BJ (cell line): Measurements from ENCODE around the gene TEX48. TPM values are rescaled to one million over a fixed set of nuclear protein-coding genes. Genes with fewer than 3 reads are reported as not detected.

Experiments
- CTCF ChIA-PET: fragments of 350-600 bp; formaldehyde crosslinking; extraction: SDS; loops from one replicate; lab custom pipeline; 2021; ENCODE audit warnings: antibody characterized with exemption, inconsistent platforms; lab: Yijun Ruan, JAX
- POLR2A ChIA-PET: fragments of 300-600 bp; sonication (Branson Sonifier 250); formaldehyde crosslinking; extraction: SDS; loops from one replicate; lab custom pipeline; 2021; ENCODE audit warnings: antibody characterized with exemption; lab: Charles Lee
- DNase-seq: peaks from one replicate; pipeline ENCODE4 v3.0.0-alpha.2; 2011; ENCODE audit warnings: low read depth
- H3K27me3 ChIP-seq: 2 replicates; pipeline ENCODE4 v1.6.0; 2011; ENCODE audit warnings: low read length; ENCODE audit not compliant: control insufficient read depth, insufficient read depth
- H3K36me3 ChIP-seq: 2 replicates; pipeline ENCODE4 v1.5.1; 2011; ENCODE audit warnings: low read length; ENCODE audit not compliant: control insufficient read depth, insufficient read depth
- H3K4me3 ChIP-seq: 2 replicates; pipeline ENCODE4 v1.5.1; 2011; ENCODE audit warnings: low read depth, mild to moderate bottlenecking, control low read depth, low read length
- CTCF ChIP-seq: IDR thresholded peaks from 2 replicates; pipeline ENCODE4 v1.5.1; 2011; ENCODE audit warnings: low read depth, mild to moderate bottlenecking, control low read depth, inconsistent platforms, low read length, moderate library complexity; ENCODE audit not compliant: insufficient read depth
- polyA plus RNA-seq: library from polyadenylated mRNA; depleted of rRNA; stranded (reverse); fragments of >200 nt; gene quantifications from 2 replicates; pipeline ENCODE4 v1.2.3, GENCODE V29; 2011

Gene TEX48
- polyA plus RNA-seq, 1 experiment: not detected

DNA sequence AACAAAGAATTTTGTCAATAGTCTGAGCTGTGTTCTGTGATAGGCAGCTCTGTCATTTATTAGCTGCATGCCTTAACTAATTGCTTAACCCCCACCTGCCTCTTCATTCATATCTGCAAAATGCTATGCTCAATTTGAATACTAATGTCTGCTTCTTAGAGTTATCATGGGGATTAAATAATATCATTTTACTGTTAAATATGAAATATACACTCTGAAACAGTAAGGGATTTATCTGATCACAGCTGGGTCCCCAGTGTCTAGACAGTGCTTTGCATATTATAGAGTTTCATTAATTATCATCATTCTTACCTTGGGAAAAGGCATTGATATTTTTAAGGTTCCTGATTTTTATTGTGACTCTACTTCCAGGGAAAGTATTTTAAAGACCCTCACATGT lies 12.0 kb downstream of the TEX48 start:
- TF ChIP-seq CTCF: no peak
- ChIA-PET POLR2A (no interaction called here), CTCF (interaction anchor here (1.7 to 5.9 kb wide), 5 partner anchors 8 to 241 kb away, joined by 3 to 17 read pairs (median 8); partner anchors contain the start of gene TEX48)
- Histone ChIP-seq H3K27me3 (no peaks in the 10 kb centered on the region), H3K36me3 (no peaks in the 10 kb centered on the region), H3K4me3 (no peak overlapping the region)
- no peak for DNase-seq

DNA sequence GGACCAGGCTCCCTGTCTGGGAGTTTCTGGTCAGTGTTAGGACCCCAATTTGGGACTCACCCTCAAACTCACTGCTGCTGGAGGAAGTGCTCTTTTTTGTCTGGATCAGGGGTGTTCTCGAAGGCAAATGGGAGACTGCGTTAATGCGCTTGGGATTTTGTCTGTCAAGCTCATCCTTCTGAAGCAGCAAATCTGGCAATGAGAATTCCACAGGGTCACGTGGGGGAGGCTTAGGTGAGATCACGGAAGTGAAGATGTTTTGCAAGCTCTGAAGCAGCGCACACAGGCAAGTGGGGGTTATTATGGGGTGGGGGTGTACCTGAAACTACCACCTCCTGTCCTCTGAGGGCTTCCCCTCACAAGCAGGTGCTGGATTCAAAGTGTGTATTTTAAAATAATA lies 13.8 kb downstream of the TEX48 start:
- Histone ChIP-seq H3K4me3 (no peak overlapping the region), H3K36me3 (no peaks in the 10 kb centered on the region), H3K27me3 (no peaks in the 10 kb centered on the region)
- DNase-seq: no peak
- POLR2A ChIA-PET: no interaction called here
- no peak for TF ChIP-seq CTCF
- CTCF ChIA-PET: interaction anchor here (1.0 to 5.9 kb wide), 4 partner anchors 13 to 340 kb away, joined by 3 to 17 read pairs (median 6); partner anchors contain the start of gene TEX48

DNA sequence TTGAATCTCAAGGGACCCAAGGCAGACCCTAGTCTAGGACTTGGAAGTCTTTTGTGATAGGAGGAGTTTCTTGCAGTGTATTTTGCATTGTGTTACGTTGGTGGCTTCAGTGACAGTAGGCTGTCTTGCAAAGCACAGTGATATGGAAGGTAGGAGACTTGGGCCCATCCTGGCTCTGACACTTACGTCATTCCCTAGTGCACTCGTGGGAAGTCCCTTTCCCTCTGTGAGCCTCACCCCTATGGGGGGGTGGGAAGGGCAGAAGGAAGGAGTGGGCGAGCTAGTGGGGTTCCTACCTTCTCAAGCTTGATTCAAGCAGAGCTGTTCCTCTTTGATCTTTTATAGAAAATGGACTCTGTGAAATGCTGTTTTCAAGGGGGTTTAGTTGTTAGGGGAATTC lies 15.1 kb downstream of the TEX48 start:
- TF ChIP-seq CTCF: no peak
- DNase-seq: no peak
- CTCF ChIA-PET: interaction anchor here (0.6 to 2.4 kb wide), 6 partner anchors 11 to 261 kb away, joined by 3 to 7 read pairs (median 6); no protein-coding TSS in a partner anchor
- H3K4me3 ChIP-seq: no peak overlapping the region
- H3K27me3 ChIP-seq: peaks cover 2% of the 10 kb centered on the region
- POLR2A ChIA-PET: no interaction called here
- no peaks in the 10 kb centered on the region for H3K36me3 ChIP-seq

DNA sequence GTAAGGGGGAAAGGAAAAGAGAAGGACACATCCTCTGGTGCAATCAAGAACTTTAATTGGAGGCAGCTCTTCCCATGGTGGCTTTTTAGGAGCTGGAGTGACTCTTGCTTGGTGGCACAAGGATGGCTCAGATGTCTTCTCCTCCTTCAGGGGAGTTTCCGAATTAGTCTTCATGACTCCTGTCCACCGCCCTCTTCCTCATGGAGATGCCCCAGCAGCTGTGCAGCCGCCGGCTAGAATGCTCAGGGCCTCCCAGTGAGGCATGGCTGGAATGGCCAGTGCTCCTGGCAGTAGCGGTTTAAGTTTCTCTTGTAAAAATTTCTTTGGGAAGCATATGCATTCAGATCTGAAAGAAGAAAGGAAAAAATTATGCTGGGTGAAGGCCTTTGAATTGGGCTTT lies 15.6 kb downstream of the TEX48 start:
- ChIA-PET CTCF (interaction anchor here (0.6 to 2.4 kb wide), 9 partner anchors 11 to 347 kb away, joined by 3 to 7 read pairs (median 4); no protein-coding TSS in a partner anchor), POLR2A (no interaction called here)
- DNase-seq: no peak
- no peak for TF ChIP-seq CTCF
- H3K4me3 ChIP-seq: no peak overlapping the region
- no peaks in the 10 kb centered on the region for H3K36me3 ChIP-seq
- H3K27me3 ChIP-seq: peaks cover 5% of the 10 kb centered on the region

- peaks cover 8% of the 10 kb centered on the region for H3K27me3 ChIP-seq
- DNase-seq: no peak
- TF ChIP-seq CTCF: no peak
- no peaks in the 10 kb centered on the region for H3K36me3 ChIP-seq
- H3K4me3 ChIP-seq: no peak overlapping the region
- ChIA-PET CTCF (interaction anchor here (1.0 to 4.0 kb wide), 5 partner anchors 11 to 259 kb away, joined by 3 to 28 read pairs (median 5); no protein-coding TSS in a partner anchor), POLR2A (no interaction called here)
These were observed 17.8 kb downstream of the TEX48 start for GRCh38 chr9:114664181-114664580.
